H9 (cell line): ENCODE measurements around the gene ZNF586. TPM values are rescaled to one million over a fixed set of nuclear protein-coding genes. Genes with fewer than 3 reads are reported as not detected.
A peak's percentile ranks its signal among the peaks of the same experiment; 100 is the strongest.

Source experiments
- DNase-seq: peaks from one replicate; pipeline ENCODE4 v3.0.0-alpha.2; 2017
- H2AFZ ChIP-seq: one replicate; pipeline ENCODE4 v1.6.1; 2013; ENCODE audit warnings: mild to moderate bottlenecking, low read length, control low read depth, moderate library complexity
- H2AK5ac ChIP-seq: 2 replicates; pipeline ENCODE4 v1.6.1; 2013; ENCODE audit warnings: low read length, control low read depth, mixed read lengths; ENCODE audit not compliant: insufficient read length
- H2BK120ac ChIP-seq: one replicate; pipeline ENCODE4 v1.6.1; 2013; ENCODE audit warnings: low read depth, mild to moderate bottlenecking, low read length, control low read depth, inconsistent platforms; ENCODE audit not compliant: poor library complexity, severe bottlenecking
- H2BK12ac ChIP-seq: 2 replicates; pipeline ENCODE4 v1.6.1; 2013; ENCODE audit warnings: low read length, control low read depth, mixed read lengths, low read depth; ENCODE audit not compliant: insufficient read length
- H2BK15ac ChIP-seq: 2 replicates; pipeline ENCODE4 v1.6.1; 2013; ENCODE audit warnings: low read depth, low read length, control low read depth
- H2BK20ac ChIP-seq: one replicate; pipeline ENCODE4 v1.6.1; 2013; ENCODE audit warnings: low read depth, mild to moderate bottlenecking, low read length, control low read depth, inconsistent platforms; ENCODE audit not compliant: poor library complexity, severe bottlenecking
- H2BK5ac ChIP-seq: 2 replicates; pipeline ENCODE4 v1.6.1; 2013; ENCODE audit warnings: low read length, control low read depth, mixed read lengths; ENCODE audit not compliant: insufficient read length
- H3K14ac ChIP-seq: 2 replicates; pipeline ENCODE4 v1.6.1; 2013; ENCODE audit warnings: low read length, control low read depth; ENCODE audit not compliant: insufficient read depth
- H3K18ac ChIP-seq: 2 replicates; pipeline ENCODE4 v1.6.1; 2013; ENCODE audit warnings: low read depth, mild to moderate bottlenecking, mixed read lengths, low read length, control low read depth; ENCODE audit not compliant: insufficient read length
- H3K23ac ChIP-seq: 2 replicates; pipeline ENCODE4 v1.6.1; 2013; ENCODE audit warnings: low read length, control low read depth, mixed read lengths, low read depth; ENCODE audit not compliant: insufficient read length
- H3K23me2 ChIP-seq: 2 replicates; pipeline ENCODE4 v1.6.1; 2013; ENCODE audit warnings: low read depth, mild to moderate bottlenecking, mixed read lengths, low read length, control low read depth; ENCODE audit not compliant: insufficient read length, poor library complexity, severe bottlenecking
- H3K27ac ChIP-seq: 2 replicates; pipeline ENCODE4 v1.5.1; 2013; ENCODE audit warnings: low read length, control low read depth, mixed read lengths, low read depth; ENCODE audit not compliant: insufficient read length
- H3K27me3 ChIP-seq: 2 replicates; pipeline ENCODE4 v1.6.1; 2013; ENCODE audit warnings: low read length, control low read depth, inconsistent platforms; ENCODE audit not compliant: insufficient read depth
- H3K4ac ChIP-seq: 2 replicates; pipeline ENCODE4 v1.6.1; 2013; ENCODE audit warnings: low read depth, mild to moderate bottlenecking, control low read depth, inconsistent platforms, low read length, moderate library complexity
- H3K4me1 ChIP-seq: 2 replicates; pipeline ENCODE4 v1.6.1; 2013; ENCODE audit warnings: low read length, control low read depth, inconsistent platforms; ENCODE audit not compliant: insufficient read depth
- H3K4me2 ChIP-seq: 2 replicates; pipeline ENCODE4 v1.6.1; 2013; ENCODE audit warnings: low read length, control low read depth, mixed read lengths; ENCODE audit not compliant: insufficient read length, insufficient read depth
- H3K56ac ChIP-seq: 2 replicates; pipeline ENCODE4 v1.6.1; 2013; ENCODE audit warnings: low read depth, mild to moderate bottlenecking, mixed read lengths, low read length, control low read depth; ENCODE audit not compliant: insufficient read length
- H3K79me1 ChIP-seq: 2 replicates; pipeline ENCODE4 v1.6.1; 2013; ENCODE audit warnings: low read depth, mild to moderate bottlenecking, moderate library complexity, low read length, control low read depth, inconsistent platforms; ENCODE audit not compliant: insufficient read depth, poor library complexity, severe bottlenecking
- H3K79me2 ChIP-seq: 2 replicates; pipeline ENCODE4 v1.6.1; 2013; ENCODE audit warnings: low read length, control low read depth, inconsistent platforms; ENCODE audit not compliant: insufficient read depth
- H3K9ac ChIP-seq: 2 replicates; pipeline ENCODE4 v1.6.1; 2013; ENCODE audit warnings: low read length, control low read depth, mixed read lengths; ENCODE audit not compliant: insufficient read length; ENCODE audit errors: extremely low read depth
- H3K9me3 ChIP-seq: one replicate; pipeline ENCODE4 v1.6.1; 2013; ENCODE audit warnings: low read depth, low read length, inconsistent platforms; ENCODE audit not compliant: control insufficient read depth
- H3T11ph ChIP-seq: one replicate; pipeline ENCODE4 v1.6.1; 2013; ENCODE audit warnings: mild to moderate bottlenecking, low read length, control low read depth, inconsistent platforms
- H4K20me1 ChIP-seq: one replicate; pipeline ENCODE4 v1.6.1; 2013; ENCODE audit not compliant: control insufficient read depth, insufficient read length, insufficient read depth
- H4K5ac ChIP-seq: 2 replicates; pipeline ENCODE4 v1.6.1; 2013; ENCODE audit warnings: low read depth, mild to moderate bottlenecking, mixed read lengths, low read length, control low read depth; ENCODE audit not compliant: insufficient read length
- H4K8ac ChIP-seq: replicated peaks from 2 replicates; pipeline ENCODE4 v1.6.1; 2013; ENCODE audit warnings: low read length, control low read depth, mixed read lengths, low read depth; ENCODE audit not compliant: insufficient read length
- H4K91ac ChIP-seq: 2 replicates; pipeline ENCODE4 v1.6.1; 2013; ENCODE audit warnings: low read depth, mild to moderate bottlenecking, moderate library complexity, mixed read lengths, low read length, control low read depth; ENCODE audit not compliant: insufficient read length
- H3K27ac Mint-ChIP-seq, 3 experiments: 2 replicates in 2 of 3; 3 replicates in 1 of 3; pipeline ENCODE4 v1.8.0; 2020 to 2021; ENCODE audit warnings: mixed read lengths in 3 of 3, mild to moderate bottlenecking in 1 of 3, moderate library complexity in 1 of 3
- H3K27me3 Mint-ChIP-seq: 2 replicates; pipeline ENCODE4 v1.8.0; 2021; ENCODE audit warnings: low read depth, mild to moderate bottlenecking, moderate library complexity, mixed read lengths
- H3K36me3 Mint-ChIP-seq, 3 experiments: 2 replicates in 2 of 3; 3 replicates in 1 of 3; pipeline ENCODE4 v1.8.0; 2020 to 2021; ENCODE audit warnings: low read depth in 3 of 3, mixed read lengths in 3 of 3; ENCODE audit not compliant: insufficient read depth in 1 of 3
- H3K4me1 Mint-ChIP-seq, 2 experiments: 2 replicates each; pipeline ENCODE4 v1.8.0; 2020; ENCODE audit warnings: mixed read lengths in 2 of 2
- H3K4me3 Mint-ChIP-seq, 2 experiments: 2 replicates in 1 of 2; 3 replicates in 1 of 2; pipeline ENCODE4 v1.8.0; 2020 to 2021; ENCODE audit warnings: mild to moderate bottlenecking in 2 of 2, mixed read lengths in 2 of 2, moderate library complexity in 1 of 2
- H3K9me3 Mint-ChIP-seq, 2 experiments: 2 replicates in 1 of 2; 3 replicates in 1 of 2; pipeline ENCODE4 v1.8.0; 2020; ENCODE audit warnings: mild to moderate bottlenecking in 2 of 2, mixed read lengths in 2 of 2, moderate library complexity in 1 of 2
- WGBS: extraction: QIAGEN DNeasy Blood & Tissue Kit; methylation state at CpG from one replicate; pipeline ENCODE4 v1.1.7; 2013; ENCODE audit warnings: missing lambda C conversion rate, low lambda C conversion rate, mixed read lengths; ENCODE audit not compliant: insufficient read length; ENCODE audit errors: extremely low coverage; 5-methylcytosine and 5-hydroxymethylcytosine counted together
- total RNA-seq: library from RNA; stranded (reverse); gene quantifications from 2 replicates; pipeline ENCODE4 v1.2.1, GENCODE V29; 2021
- TF ChIP-seq, protein P1 (sequence below): fragments of 200-600 bp; sonication (generic); conservative IDR thresholded peaks from 3 replicates; pipeline ENCODE4 v1.8.0; 2021; ENCODE audit warnings: antibody characterized with exemption, mild to moderate bottlenecking

The ZNF586 gene
- total RNA-seq, 1 experiment from 2014 or later, result 17.6 TPM

DNA sequence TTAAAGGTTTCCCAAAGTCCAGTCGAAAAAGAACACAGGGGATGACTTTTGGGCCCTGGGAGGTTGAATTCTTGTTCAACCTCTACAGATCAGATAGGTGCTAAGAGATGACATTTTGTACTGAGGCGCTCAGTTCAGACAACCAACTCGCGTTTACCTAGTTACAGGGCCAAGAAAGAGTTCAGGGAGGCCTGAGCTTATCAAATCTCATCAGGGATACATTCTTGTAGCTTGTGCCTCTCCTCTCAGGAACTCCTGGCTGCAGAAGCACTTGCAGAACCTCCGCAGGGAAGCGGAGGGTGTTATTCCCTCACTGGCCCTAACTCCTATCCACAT, 22.0 kb upstream of the ZNF586 start:
- Histone ChIP-seq H2AFZ (no peak overlapping the region), H3K4me1 (peaks cover 6% of the 10 kb centered on the region; the same call in 1 of the 2 replicates), H2BK15ac (no peak overlapping the region), H3K27ac (no peak overlapping the region), H2BK20ac (no peak overlapping the region), H2BK5ac (no peak overlapping the region), H3K4ac (no peak overlapping the region), H2AK5ac (no peak overlapping the region), H3K9me3 (no peaks in the 10 kb centered on the region), H3K9ac (peak overlapping the region; percentile 91), H3K18ac (no peak overlapping the region), H3K23me2 (peaks cover 6% of the 10 kb centered on the region), H4K5ac (no peak overlapping the region), H4K91ac (no peak overlapping the region), H2BK120ac (no peak overlapping the region), H3K14ac (no peak overlapping the region), H3K79me2 (peaks cover 21% of the 10 kb centered on the region), H3K27me3 (no peaks in the 10 kb centered on the region), H3K79me1 (peaks cover 14% of the 10 kb centered on the region), H3K56ac (no peak overlapping the region), H3T11ph (no peak overlapping the region), H4K8ac (no peak overlapping the region), H3K4me2 (peak overlapping the region; percentile 99), H4K20me1 (no peaks in the 10 kb centered on the region), H3K23ac (no peak overlapping the region), H2BK12ac (no peak overlapping the region)
- Mint-ChIP-seq H3K9me3 (no peaks in the 10 kb centered on the region; a peak in 1 of 5 replicates), H3K36me3 (peaks cover 30 to 45% (median 41%) of the 10 kb centered on the region in 3 experiments; a peak in 6 of 7 replicates), H3K4me3 (peak overlapping the region; percentile 96 to 99), H3K27me3 (peaks cover 2% of the 10 kb centered on the region), H3K4me1 (peaks cover 10 to 11% of the 10 kb centered on the region in 2 experiments), H3K27ac (peak overlapping the region in 1 of 3 experiments; percentile 94; a peak in 3 of 7 replicates)
- TF ChIP-seq, protein P1, sequence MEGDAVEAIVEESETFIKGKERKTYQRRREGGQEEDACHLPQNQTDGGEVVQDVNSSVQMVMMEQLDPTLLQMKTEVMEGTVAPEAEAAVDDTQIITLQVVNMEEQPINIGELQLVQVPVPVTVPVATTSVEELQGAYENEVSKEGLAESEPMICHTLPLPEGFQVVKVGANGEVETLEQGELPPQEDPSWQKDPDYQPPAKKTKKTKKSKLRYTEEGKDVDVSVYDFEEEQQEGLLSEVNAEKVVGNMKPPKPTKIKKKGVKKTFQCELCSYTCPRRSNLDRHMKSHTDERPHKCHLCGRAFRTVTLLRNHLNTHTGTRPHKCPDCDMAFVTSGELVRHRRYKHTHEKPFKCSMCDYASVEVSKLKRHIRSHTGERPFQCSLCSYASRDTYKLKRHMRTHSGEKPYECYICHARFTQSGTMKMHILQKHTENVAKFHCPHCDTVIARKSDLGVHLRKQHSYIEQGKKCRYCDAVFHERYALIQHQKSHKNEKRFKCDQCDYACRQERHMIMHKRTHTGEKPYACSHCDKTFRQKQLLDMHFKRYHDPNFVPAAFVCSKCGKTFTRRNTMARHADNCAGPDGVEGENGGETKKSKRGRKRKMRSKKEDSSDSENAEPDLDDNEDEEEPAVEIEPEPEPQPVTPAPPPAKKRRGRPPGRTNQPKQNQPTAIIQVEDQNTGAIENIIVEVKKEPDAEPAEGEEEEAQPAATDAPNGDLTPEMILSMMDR, result no peak
- WGBS, result no CpG with 5 or more reads among the region's 6 CpGs
- DNase-seq, result no peak
